ENCODE results near the gene SLAIN2. TPM values are rescaled to one million over a fixed set of nuclear protein-coding genes. Genes with fewer than 3 reads are reported as not detected.
A peak's percentile ranks its signal among the peaks of the same experiment; 100 is the strongest.

The SLAIN2 gene
- total and polyA plus RNA-seq, 11 donors, result 26.0 to 178 (median 124) TPM

- no peak for DNase-seq
- intact Hi-C loops (cut with DNase I), result loop anchor here in 2 of 10 donors (10.0 kb wide), 2 partner anchors 115 to 535 kb away; no protein-coding TSS in a partner anchor
- peak overlapping the region in 1 of 12 donors; percentile 14 for H3K27ac ChIP-seq
- no peaks in the 10 kb centered on the region for H3K27me3 ChIP-seq
- H3K36me3 ChIP-seq, result peaks cover 0 to 37% (median 12%) of the 10 kb centered on the region in 9 donors
- no peak overlapping the region for H3K4me3 ChIP-seq
- TF ChIP-seq CTCF (IDR thresholded peaks at IDR 0.05) (no peak), POLR2A (IDR thresholded peaks at IDR 0.05) (no peak)
- peak in 2 of 4 donors; percentile 20 to 42 for ATAC-seq
- whole genome bisulfite sequencing, 4 donors, result 1 to 79% (median 19%) methylated on average over 1 of the region's 1 CpG
- peaks cover 0 to 9% (median 0%) of the 10 kb centered on the region in 12 donors for H3K4me1 ChIP-seq
- H3K9me3 ChIP-seq, result no peaks in the 10 kb centered on the region
Observed at GRCh38 chr4:48429709-48430474, 88.6 kb downstream of the SLAIN2 start.

GRCh38 chr4:48431401-48431800 lies 90.1 kb downstream of the SLAIN2 start:
- no peak for ATAC-seq
- no peak for DNase-seq
- intact Hi-C loops (cut with DNase I), result loop anchor here in 2 of 10 donors (10.0 kb wide), 2 partner anchors 117 to 533 kb away; no protein-coding TSS in a partner anchor

GRCh38 chr4:48432017-48432416 lies 90.7 kb downstream of the SLAIN2 start:
- ATAC-seq (no peak), DNase-seq (no peak)
- H3K4me3 ChIP-seq, result no peak overlapping the region
- peaks cover 0 to 13% (median 0%) of the 10 kb centered on the region in 12 donors for H3K4me1 ChIP-seq
- TF ChIP-seq POLR2A (IDR thresholded peaks at IDR 0.05) (no peak), CTCF (IDR thresholded peaks at IDR 0.05) (no peak)
- H3K36me3 ChIP-seq, result peaks cover 0 to 19% (median 4%) of the 10 kb centered on the region in 9 donors
- H3K27ac ChIP-seq, result no peak overlapping the region
- no peaks in the 10 kb centered on the region for H3K9me3 ChIP-seq
- H3K27me3 ChIP-seq, result no peaks in the 10 kb centered on the region
- intact Hi-C loops (cut with DNase I), result loop anchor here in 2 of 10 donors (10.0 kb wide), 2 partner anchors 117 to 533 kb away; no protein-coding TSS in a partner anchor
- 77 to 84% (median 80%) methylated on average over 4 of the region's 4 CpGs for WGBS, 4 donors

More at GRCh38 chr4:48431401-48431800, 90.1 kb downstream of the SLAIN2 start:
- 69 to 76% (median 72%) methylated on average over 2 of the region's 2 CpGs for WGBS, 4 donors
- peaks cover 0 to 12% (median 0%) of the 10 kb centered on the region in 12 donors for H3K4me1 ChIP-seq
- H3K9me3 ChIP-seq, result no peaks in the 10 kb centered on the region
- no peak for TF ChIP-seq CTCF (IDR thresholded peaks at IDR 0.05)
- TF ChIP-seq POLR2A (IDR thresholded peaks at IDR 0.05), result no peak
- peaks cover 0 to 25% (median 7%) of the 10 kb centered on the region in 9 donors for H3K36me3 ChIP-seq
- H3K27me3 ChIP-seq, result no peaks in the 10 kb centered on the region
- H3K4me3 ChIP-seq, result no peak overlapping the region
- no peak overlapping the region for H3K27ac ChIP-seq

- peaks cover 0 to 13% (median 0%) of the 10 kb centered on the region in 12 donors for H3K4me1 ChIP-seq
- no peak for TF ChIP-seq CTCF (IDR thresholded peaks at IDR 0.05)
- TF ChIP-seq POLR2A (IDR thresholded peaks at IDR 0.05), result no peak
- no peak for DNase-seq
- 85 to 95% (median 91%) methylated on average over 1 of the region's 1 CpG for WGBS, 4 donors
- no peaks in the 10 kb centered on the region for H3K36me3 ChIP-seq
- no peak for ATAC-seq
- intact Hi-C loops (cut with DNase I), result loop anchor here in 2 of 10 donors (10.0 kb wide), 2 partner anchors 122 to 528 kb away; no protein-coding TSS in a partner anchor
- no peaks in the 10 kb centered on the region for H3K27me3 ChIP-seq
- H3K4me3 ChIP-seq, result no peak overlapping the region
- no peaks in the 10 kb centered on the region for H3K9me3 ChIP-seq
- H3K27ac ChIP-seq, result no peak overlapping the region
Observed at GRCh38 chr4:48436318-48436717, 95.0 kb downstream of the SLAIN2 start.

Data from heart left ventricle (tissue), 16 donors.